ENCODE measurements around the gene INSYN2A.

Gene INSYN2A

DNA sequence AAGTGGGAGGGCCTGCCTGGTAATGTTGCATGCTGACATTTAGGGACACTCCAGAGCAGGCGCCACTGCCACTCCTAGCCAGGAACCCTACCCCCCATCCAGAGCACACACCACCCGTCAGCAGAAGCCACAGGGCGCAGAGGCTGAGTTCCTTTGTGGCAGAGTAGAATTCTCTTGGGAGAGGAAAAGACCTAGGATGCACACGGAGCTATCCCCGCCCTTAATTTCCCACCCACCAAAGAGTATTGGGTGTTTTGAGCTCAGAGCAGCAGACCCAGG is 702 bp upstream of the INSYN2A start:
- TF ChIP-seq, protein P1, sequence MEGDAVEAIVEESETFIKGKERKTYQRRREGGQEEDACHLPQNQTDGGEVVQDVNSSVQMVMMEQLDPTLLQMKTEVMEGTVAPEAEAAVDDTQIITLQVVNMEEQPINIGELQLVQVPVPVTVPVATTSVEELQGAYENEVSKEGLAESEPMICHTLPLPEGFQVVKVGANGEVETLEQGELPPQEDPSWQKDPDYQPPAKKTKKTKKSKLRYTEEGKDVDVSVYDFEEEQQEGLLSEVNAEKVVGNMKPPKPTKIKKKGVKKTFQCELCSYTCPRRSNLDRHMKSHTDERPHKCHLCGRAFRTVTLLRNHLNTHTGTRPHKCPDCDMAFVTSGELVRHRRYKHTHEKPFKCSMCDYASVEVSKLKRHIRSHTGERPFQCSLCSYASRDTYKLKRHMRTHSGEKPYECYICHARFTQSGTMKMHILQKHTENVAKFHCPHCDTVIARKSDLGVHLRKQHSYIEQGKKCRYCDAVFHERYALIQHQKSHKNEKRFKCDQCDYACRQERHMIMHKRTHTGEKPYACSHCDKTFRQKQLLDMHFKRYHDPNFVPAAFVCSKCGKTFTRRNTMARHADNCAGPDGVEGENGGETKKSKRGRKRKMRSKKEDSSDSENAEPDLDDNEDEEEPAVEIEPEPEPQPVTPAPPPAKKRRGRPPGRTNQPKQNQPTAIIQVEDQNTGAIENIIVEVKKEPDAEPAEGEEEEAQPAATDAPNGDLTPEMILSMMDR (conservative IDR thresholded peaks at IDR 0.05; ENCODE audit: control insufficient read depth, insufficient read depth, low read depth, low read length) = no peak
- H3K4me3 ChIP-seq (ENCODE audit: control insufficient read depth, low read depth, low read length) = peak overlapping the region; percentile 49
- no peak for DNase-seq (ENCODE audit: low read depth)

DNA sequence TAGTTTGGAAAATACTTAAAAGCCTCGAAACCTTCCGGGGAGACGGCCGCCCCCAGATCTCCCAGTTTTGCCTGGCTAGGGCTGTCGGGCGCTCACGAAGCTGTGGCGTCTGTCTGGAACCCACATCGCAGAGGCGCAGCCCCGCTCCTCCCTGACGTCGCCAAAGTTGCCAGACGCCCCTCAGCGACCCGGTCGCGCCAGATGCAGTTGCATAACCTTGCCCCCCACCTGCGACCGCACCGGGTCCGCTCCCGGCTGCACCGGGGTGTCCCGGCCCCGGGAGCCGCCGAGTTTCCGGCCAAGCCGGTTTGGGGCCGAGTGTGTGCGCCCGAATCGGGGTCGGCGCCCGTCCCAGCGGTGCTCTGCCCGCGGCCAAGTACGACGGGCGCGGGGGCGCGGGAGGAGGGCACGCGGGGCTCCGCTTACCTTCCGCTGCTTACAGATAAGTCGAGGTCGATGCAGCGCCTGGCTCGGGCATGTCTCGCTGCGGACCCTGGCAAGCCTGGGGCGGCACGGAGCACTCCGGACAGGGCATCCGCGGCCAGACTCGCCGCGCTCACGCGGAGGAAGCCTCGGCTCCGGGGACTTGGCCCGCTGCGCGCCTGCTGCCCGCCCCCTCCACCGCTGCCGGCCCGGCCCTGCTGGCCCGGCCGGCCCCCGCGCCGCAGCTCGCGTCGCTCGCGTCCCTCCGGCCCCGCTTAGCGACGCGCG is 665 bp downstream of the INSYN2A start:
- TF ChIP-seq, protein P1 (conservative IDR thresholded peaks at IDR 0.05; ENCODE audit: control insufficient read depth, insufficient read depth, low read depth, low read length) = no peak
- DNase-seq (ENCODE audit: low read depth) = peak; percentile 16
- H3K4me3 ChIP-seq (ENCODE audit: control insufficient read depth, low read depth, low read length) = peak overlapping the region; percentile 45

DNA sequence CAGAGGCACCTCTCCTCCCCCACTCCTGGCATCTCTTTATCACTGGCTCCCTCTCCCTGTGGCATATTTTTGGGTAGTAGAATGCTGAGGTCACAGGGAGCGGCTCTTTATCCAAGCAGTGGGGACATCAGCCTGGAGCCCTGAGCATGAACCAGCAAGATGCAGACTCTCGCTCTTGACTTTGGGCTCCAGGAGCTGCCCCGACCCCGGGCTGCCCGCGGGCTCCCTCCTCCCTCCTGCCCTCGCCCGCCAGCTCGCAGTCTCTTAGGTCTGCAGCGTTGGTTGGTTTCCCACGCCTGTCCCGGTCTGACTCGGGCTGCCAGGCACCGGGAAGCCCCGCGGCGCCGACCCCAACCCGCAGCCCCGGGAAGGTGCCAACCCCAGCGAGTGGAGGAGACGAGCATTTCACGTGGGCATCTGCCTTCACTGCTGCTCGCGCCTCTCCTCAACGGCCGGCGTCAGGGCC is 1.3 kb downstream of the INSYN2A start:
- H3K4me3 ChIP-seq (ENCODE audit: control insufficient read depth, low read depth, low read length) = peak overlapping the region; percentile 45
- no peak for DNase-seq (ENCODE audit: low read depth)
- TF ChIP-seq, protein P1 (conservative IDR thresholded peaks at IDR 0.05; ENCODE audit: control insufficient read depth, insufficient read depth, low read depth, low read length) = no peak

DNA sequence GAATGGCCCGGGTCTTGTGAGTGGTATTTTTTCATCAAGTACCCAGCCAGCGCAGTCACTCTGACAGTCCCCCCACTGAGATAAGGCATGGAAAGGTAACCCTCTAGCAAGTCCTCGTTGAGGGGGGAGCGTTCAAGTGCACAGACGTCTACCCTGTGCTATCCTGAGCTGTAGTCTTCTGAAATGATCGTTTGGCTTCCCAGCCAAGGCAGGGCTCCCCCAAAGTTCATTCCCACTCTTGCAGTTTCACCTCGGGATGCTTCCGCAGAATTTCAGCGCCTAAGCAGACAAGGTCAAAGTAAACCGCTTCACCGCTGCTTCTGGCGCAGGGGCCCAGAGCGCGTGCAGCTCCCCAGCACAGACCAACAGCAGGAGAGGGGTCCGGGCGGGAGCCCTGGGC is 1.8 kb downstream of the INSYN2A start:
- H3K4me3 ChIP-seq (ENCODE audit: control insufficient read depth, low read depth, low read length) = no peak overlapping the region
- DNase-seq (ENCODE audit: low read depth) = no peak
- TF ChIP-seq, protein P1 (conservative IDR thresholded peaks at IDR 0.05; ENCODE audit: control insufficient read depth, insufficient read depth, low read depth, low read length) = no peak

DNA sequence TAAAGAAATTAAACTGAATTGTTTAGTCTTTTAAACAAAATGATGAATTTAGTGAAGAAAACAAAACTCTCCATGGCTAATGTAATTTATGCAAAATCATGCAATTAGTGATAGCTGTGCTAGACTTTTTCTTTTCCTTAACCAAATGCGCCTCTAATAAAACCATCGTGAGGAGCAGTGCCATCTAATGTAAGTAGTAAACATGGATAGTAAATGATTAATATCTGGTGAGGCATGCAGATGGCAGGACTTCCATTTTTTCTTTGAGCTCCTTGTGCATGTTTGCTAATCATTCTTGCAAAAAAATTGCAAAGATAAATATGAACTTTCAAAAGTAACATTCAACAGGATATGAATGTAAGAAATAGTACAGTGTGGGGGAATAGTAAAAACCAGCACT is 2.3 kb downstream of the INSYN2A start:
- TF ChIP-seq, protein P1 (conservative IDR thresholded peaks at IDR 0.05; ENCODE audit: control insufficient read depth, insufficient read depth, low read depth, low read length) = no peak
- DNase-seq (ENCODE audit: low read depth) = no peak
- no peak overlapping the region for H3K4me3 ChIP-seq (ENCODE audit: control insufficient read depth, low read depth, low read length)

DNA sequence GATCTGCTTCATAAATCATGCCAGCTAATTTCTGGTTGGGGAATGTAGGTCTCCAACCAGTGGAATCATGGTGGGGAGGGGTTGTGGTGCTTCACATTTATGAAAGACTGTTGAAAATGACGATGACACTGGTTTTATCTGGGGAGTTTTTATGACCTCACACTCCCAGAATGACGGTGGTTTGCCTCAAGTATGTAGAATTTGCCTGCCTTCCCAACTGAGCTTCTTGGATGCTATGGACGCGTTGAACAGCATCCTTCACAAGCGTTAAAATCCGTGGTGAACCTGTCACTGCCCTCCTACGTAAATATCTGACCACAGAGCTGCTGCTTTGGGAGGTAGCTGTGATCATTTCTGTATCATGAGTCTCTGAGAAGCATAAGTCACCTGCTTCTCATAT is 3.3 kb downstream of the INSYN2A start:
- TF ChIP-seq, protein P1 (conservative IDR thresholded peaks at IDR 0.05; ENCODE audit: control insufficient read depth, insufficient read depth, low read depth, low read length) = no peak
- no peak overlapping the region for H3K4me3 ChIP-seq (ENCODE audit: control insufficient read depth, low read depth, low read length)
- peak; percentile 34 for DNase-seq (ENCODE audit: low read depth)

DNA sequence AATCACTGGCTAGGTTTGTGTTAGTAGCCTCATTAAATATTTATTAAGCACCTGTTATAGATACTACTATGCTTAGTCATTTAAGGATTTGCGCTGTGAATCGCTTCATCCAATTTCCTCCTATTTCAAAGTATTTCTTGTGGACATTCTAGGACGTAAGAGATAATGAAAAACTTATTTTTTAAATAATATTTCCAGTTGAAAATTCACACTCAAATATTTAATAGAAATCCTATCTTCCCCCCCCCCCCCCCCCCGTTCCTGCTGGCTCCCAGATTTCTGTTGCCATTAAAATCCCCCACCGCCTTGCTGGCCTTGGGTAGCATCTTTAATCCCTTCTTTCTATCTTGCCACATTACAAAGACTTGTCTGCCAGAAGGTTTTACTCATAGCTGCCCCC is 6.0 kb downstream of the INSYN2A start:
- TF ChIP-seq, protein P1 (conservative IDR thresholded peaks at IDR 0.05; ENCODE audit: control insufficient read depth, insufficient read depth, low read depth, low read length) = no peak
- DNase-seq (ENCODE audit: low read depth) = no peak
- H3K4me3 ChIP-seq (ENCODE audit: control insufficient read depth, low read depth, low read length) = no peak overlapping the region
